Renal cortex interstitium (tissue), 11 donors: ENCODE data around the gene ELK4. TPM values are rescaled to one million over a fixed set of nuclear protein-coding genes. Genes with fewer than 3 reads are reported as not detected.

Experiments used
- DNase-seq, 11 donors: peaks; one replicate each; pipeline ENCODE4 v3.0.0-alpha.2; 2013; ENCODE audit warnings: low read depth in 9 of 11, low spot score in 4 of 11; ENCODE audit errors: extremely low read depth in 1 of 11
- polyA plus RNA-seq, 3 donors: library from polyadenylated mRNA; unstranded; fragments of 120-200 nt; gene quantifications; one replicate each; pipeline ENCODE4 v1.2.1, GENCODE V29; 2013; ENCODE audit not compliant: insufficient read length in 3 of 3

The ELK4 gene
- polyA plus RNA-seq, 3 donors: 16.0 to 25.7 (median 17.8) TPM

GRCh38 chr1:205576805-205577761 lies 54.7 kb downstream of the ELK4 start:
- DNase-seq: no peak

GRCh38 chr1:205576011-205576410 lies 55.8 kb downstream of the ELK4 start:
- DNase-seq: no peak

GRCh38 chr1:205575294-205575885 lies 56.4 kb downstream of the ELK4 start:
- DNase-seq: peak in 1 of 11 donors; percentile 35

- no peak for DNase-seq
Observed at GRCh38 chr1:205572421-205572820, 59.4 kb downstream of the ELK4 start.

GRCh38 chr1:205571747-205572146 lies 60.1 kb downstream of the ELK4 start:
- no peak for DNase-seq

GRCh38 chr1:205570796-205571537 lies 60.8 kb downstream of the ELK4 start:
- DNase-seq: no peak

GRCh38 chr1:205570173-205570501 lies 61.7 kb downstream of the ELK4 start:
- no peak for DNase-seq

GRCh38 chr1:205569411-205570172 lies 62.2 kb downstream of the ELK4 start:
- DNase-seq: peak in 1 of 11 donors; percentile 41

- DNase-seq: no peak
Observed at GRCh38 chr1:205568469-205569361, 63.1 kb downstream of the ELK4 start.

- no peak for DNase-seq
Observed at GRCh38 chr1:205568135-205568468, 63.7 kb downstream of the ELK4 start.

GRCh38 chr1:205567716-205568115 lies 64.1 kb downstream of the ELK4 start:
- no peak for DNase-seq

- no peak for DNase-seq
Observed at GRCh38 chr1:205565799-205566198, 66.0 kb downstream of the ELK4 start.

- no peak for DNase-seq
Observed at GRCh38 chr1:205563927-205564441, 67.8 kb downstream of the ELK4 start.

GRCh38 chr1:205561501-205562203 lies 70.2 kb downstream of the ELK4 start:
- no peak for DNase-seq
